ENCODE data around the gene AP1M1.

- TF ChIP-seq EP300 (IDR thresholded peaks at IDR 0.05; ENCODE audit: borderline replicate concordance) (no peak), TAF1 (IDR thresholded peaks at IDR 0.05; ENCODE audit: low read depth) (no peak), USF1 (IDR thresholded peaks at IDR 0.05) (no peak), EGR1 (IDR thresholded peaks at IDR 0.05) (no peak), MAX (IDR thresholded peaks at IDR 0.05) (no peak), RAD21 (IDR thresholded peaks at IDR 0.05; ENCODE audit: low read depth) (no peak), YY1 (IDR thresholded peaks at IDR 0.05; ENCODE audit: low read depth) (no peak), CEBPB (IDR thresholded peaks at IDR 0.05) (no peak), TCF12 (IDR thresholded peaks at IDR 0.05; ENCODE audit: low read depth) (no peak), NFIC (IDR thresholded peaks at IDR 0.05) (no peak), REST (IDR thresholded peaks at IDR 0.05; ENCODE audit: low read depth) (no peak), ZBTB7A (IDR thresholded peaks at IDR 0.05; ENCODE audit: low read depth) (no peak), CREB1 (IDR thresholded peaks at IDR 0.05; ENCODE audit: low read depth) (no peak), FOXM1 (IDR thresholded peaks at IDR 0.05; ENCODE audit: borderline replicate concordance, low read depth) (no peak)
Observed at GRCh38 chr19:16290692-16291091, 93.0 kb downstream of the AP1M1 start.

All from Ishikawa (cell line).